NK-92 treated with Interleukin-12 subunit alpha and Interleukin-12 subunit beta, amount 100 ng/mL, for 24 hours (cell line): ENCODE data around the gene DLX3.

ENCODE experiments used
- DNase-seq: peaks from one replicate; lab custom pipeline; 2025; lab: John Stamatoyannopoulos, UW

DLX3 gene

GRCh38 chr17:49957350-49957749 is 37.7 kb downstream of the DLX3 start:
- DNase-seq = no peak

GRCh38 chr17:49956780-49957179 is 38.2 kb downstream of the DLX3 start:
- DNase-seq = no peak

- DNase-seq = peak; percentile 7
These were observed 39.9 kb downstream of the DLX3 start for GRCh38 chr17:49955157-49955556.

GRCh38 chr17:49952912-49953497 is 42.0 kb downstream of the DLX3 start:
- DNase-seq = no peak

GRCh38 chr17:49952209-49952911 is 42.7 kb downstream of the DLX3 start:
- DNase-seq = peak; percentile 39

- DNase-seq = no peak
These were observed 43.5 kb downstream of the DLX3 start for GRCh38 chr17:49951362-49952082.

GRCh38 chr17:49949634-49950033 is 45.4 kb downstream of the DLX3 start:
- DNase-seq = no peak

- no peak for DNase-seq
These were observed 48.0 kb downstream of the DLX3 start for GRCh38 chr17:49946964-49947584.

GRCh38 chr17:49946208-49946607 is 48.8 kb downstream of the DLX3 start:
- DNase-seq = no peak

- DNase-seq = no peak
These were observed 50.7 kb downstream of the DLX3 start for GRCh38 chr17:49944273-49944870.

GRCh38 chr17:49942947-49943346 is 52.1 kb downstream of the DLX3 start:
- no peak for DNase-seq

GRCh38 chr17:49941427-49941826 is 53.6 kb downstream of the DLX3 start:
- DNase-seq = no peak
